Keratinocyte (primary cell): ENCODE measurements around the gene ACACB.

Experiments used
- CTCF ChIP-seq, 3 experiments: IDR thresholded peaks in 1 of 3; conservative IDR thresholded peaks in 1 of 3; optimal IDR thresholded peaks in 1 of 3; 2 replicates in 2 of 3; 3 replicates in 1 of 3; pipeline versions ENCODE3 to v1.5.1; 2011; ENCODE audit warnings: low read length in 3 of 3, mild to moderate bottlenecking in 3 of 3, moderate library complexity in 2 of 3, control low read depth in 1 of 3, inconsistent platforms in 1 of 3; ENCODE audit not compliant: insufficient read depth in 2 of 3; ENCODE audit errors: extremely low read depth in 1 of 3
- EZH2 ChIP-seq: IDR thresholded peaks from one replicate; pipeline ENCODE4 v1.6.1; 2012; ENCODE audit warnings: inconsistent platforms, mild to moderate bottlenecking, low read length, moderate library complexity

GRCh38 chr12:109178532-109178931, 62.1 kb downstream of the ACACB start:
- TF ChIP-seq EZH2 (no peak), CTCF (optimal IDR thresholded peaks at IDR 0.05 in 1 of 3, IDR thresholded peaks at IDR 0.05 in 1 of 3, conservative IDR thresholded peaks at IDR 0.05 in 1 of 3; ENCODE audit: extremely low read depth in 1 of 3, insufficient read depth in 2 of 3, low read length in 3 of 3) (no peak)
